GM12891 (cell line): ENCODE data around the gene TBC1D12.

ENCODE experiments used
- PAX5 ChIP-seq: IDR thresholded peaks from 2 replicates; pipeline ENCODE4 v1.6.1; 2011; ENCODE audit warnings: low read length, moderate library complexity, mild to moderate bottlenecking; ENCODE audit not compliant: insufficient read depth, severe bottlenecking
- POLR2A ChIP-seq: IDR thresholded peaks from 2 replicates; pipeline ENCODE4 v1.6.1; 2011; ENCODE audit warnings: low read depth, low read length, control low read depth
- POLR2AphosphoS5 ChIP-seq: IDR thresholded peaks from 2 replicates; pipeline ENCODE4 v1.6.1; 2011; ENCODE audit warnings: low read depth, low read length, control low read depth
- POU2F2 ChIP-seq: IDR thresholded peaks from 2 replicates; pipeline ENCODE4 v1.6.1; 2011; ENCODE audit warnings: low read depth, mild to moderate bottlenecking, control low read depth, low read length, moderate library complexity
- SPI1 ChIP-seq: IDR thresholded peaks from 2 replicates; pipeline ENCODE4 v1.6.1; 2011; ENCODE audit warnings: low read depth, low read length, control low read depth
- TAF1 ChIP-seq: IDR thresholded peaks from 2 replicates; pipeline ENCODE4 v1.6.1; 2011; ENCODE audit warnings: low read depth, low read length, control low read depth

GRCh38 chr10:94571528-94571927 is 169.2 kb downstream of the TBC1D12 start:
- no peak for TF ChIP-seq POLR2AphosphoS5
- no peak for TF ChIP-seq PAX5
- no peak for TF ChIP-seq SPI1
- TF ChIP-seq POLR2A, result no peak
- TF ChIP-seq TAF1, result no peak
- TF ChIP-seq POU2F2, result no peak
